CD4-positive, alpha-beta T cell treated with Interleukin-15 for 1 hour (primary cell): Measurements from ENCODE around the gene WFDC5.
"Not testable (repeated sequence)": the region's sequence is repeated elsewhere in the genome, so short reads cannot be mapped to it uniquely, and the experiment has no call there.

ENCODE experiments used
- DNase-seq: peaks from one replicate; pipeline ENCODE4 v3.0.0-alpha.2; 2020

The WFDC5 gene, protein sequence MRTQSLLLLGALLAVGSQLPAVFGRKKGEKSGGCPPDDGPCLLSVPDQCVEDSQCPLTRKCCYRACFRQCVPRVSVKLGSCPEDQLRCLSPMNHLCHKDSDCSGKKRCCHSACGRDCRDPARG

DNA sequence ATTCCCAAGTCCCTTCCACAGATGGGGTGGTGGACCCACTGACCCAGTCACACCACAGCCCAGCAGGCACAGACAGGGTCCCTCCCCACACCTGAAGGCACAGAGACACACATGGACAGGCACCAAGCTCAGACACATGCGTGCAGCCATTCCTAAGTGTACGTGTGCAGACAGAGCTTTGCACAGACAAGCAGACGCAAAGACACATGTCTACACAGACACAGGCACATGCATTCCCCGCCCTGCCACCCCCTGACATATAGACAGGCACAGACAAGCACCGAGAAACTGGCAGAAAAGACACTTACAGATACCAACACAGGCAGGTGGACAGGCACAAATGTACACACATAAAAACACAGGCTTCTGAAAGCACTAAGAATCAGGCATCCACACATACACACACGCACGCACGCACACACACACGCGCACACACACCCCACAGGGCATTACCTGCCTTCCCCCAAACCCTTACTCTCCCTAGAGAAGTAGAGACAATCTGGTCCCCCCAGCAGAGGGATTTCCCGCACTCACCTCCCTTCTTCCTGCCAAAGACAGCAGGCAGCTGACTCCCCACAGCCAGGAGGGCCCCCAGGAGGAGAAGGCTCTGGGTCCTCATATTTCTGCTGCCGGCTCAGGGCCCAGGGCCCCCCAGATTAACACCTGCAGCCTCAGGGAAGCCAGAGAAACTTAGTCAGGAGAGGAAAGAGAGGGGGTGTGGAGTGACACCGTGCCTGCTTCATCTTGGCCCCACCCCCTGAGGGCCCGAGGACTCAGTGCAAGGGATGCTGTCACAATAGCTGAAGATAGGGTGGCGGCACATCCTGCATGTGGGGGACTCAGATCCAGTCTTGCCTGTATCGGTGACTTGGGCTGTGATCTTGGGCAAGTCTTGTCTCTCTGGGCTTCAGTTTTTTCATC is at the start of gene WFDC5:
Gene WFDC5 (minus strand): TSS at position 710 of the 921 bp plus-strand sequence. CDS start 91 bp downstream, at position 619.
- DNase-seq: no peak

DNA sequence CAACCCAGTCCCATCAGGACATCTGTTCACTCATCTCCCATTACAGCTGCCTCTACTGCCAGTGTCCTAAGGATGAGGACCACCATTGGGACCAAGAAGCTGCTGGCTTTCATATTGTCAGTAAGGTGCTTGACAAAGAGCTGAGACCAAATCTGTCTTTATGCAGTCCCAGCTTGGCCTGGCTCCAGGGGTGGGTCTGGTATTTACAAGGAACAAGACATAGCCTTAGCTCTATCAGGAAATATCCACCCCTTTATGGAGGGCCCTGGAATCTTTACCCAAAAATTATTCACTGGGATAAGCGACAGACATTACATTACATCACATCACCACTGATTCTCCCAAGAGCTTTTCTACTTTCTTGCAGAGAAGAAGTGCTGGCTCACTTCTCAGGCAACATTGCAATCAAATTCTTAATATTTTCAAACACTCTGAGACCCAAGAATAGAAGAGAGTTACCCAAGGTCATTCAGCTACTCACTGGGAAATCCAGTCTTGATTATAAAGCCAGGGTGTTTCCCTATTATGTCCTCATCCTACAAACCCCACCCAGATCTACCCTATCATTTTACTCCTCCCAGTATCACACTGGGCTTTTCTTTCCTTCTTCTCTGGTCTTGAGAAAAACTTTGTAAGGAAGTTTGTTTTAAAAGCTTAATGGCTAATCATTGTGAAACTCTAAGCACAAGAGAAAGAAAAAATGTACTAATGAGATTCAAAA is 48.3 kb upstream of the WFDC5 start:
- DNase-seq: no peak

DNA sequence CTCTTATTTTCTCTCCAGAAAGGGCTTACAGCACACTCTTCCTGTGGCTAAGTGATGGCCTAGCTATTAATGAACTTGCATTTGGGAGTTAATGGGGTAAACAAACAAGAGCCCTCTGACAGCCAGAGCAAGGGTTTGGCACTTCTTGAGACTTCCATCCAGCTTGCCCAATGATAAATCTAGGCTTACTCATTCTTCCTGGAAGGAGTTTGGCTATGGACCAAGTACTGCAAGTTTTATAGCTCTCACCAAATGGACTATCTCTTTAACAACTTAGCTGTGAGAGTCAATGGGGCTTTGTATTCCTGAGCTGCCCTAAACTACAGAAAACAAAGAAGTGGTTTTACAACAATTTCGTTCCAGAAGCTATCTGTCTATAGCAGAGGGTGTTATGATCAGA is 43.0 kb upstream of the WFDC5 start:
- no peak for DNase-seq

DNA sequence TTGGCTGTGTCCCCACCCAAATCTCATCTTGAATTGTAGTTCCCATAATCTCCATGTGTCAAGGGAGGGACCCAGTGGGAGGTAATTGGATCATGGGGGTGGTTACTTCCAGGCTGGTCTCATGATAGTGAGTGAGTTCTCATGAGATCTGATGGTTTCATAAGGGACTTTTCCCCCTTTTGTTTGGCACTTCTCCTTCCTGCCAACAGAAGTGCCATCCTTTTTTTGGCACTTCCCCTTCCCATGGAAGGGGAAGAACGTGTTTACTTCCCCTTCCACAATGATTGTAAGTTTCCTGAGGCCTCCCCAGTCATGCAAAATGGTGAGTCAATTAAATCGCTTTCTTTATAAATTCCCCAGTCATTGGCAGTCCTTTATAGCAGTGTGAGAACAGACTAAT is 41.7 kb upstream of the WFDC5 start:
- DNase-seq: no peak

DNA sequence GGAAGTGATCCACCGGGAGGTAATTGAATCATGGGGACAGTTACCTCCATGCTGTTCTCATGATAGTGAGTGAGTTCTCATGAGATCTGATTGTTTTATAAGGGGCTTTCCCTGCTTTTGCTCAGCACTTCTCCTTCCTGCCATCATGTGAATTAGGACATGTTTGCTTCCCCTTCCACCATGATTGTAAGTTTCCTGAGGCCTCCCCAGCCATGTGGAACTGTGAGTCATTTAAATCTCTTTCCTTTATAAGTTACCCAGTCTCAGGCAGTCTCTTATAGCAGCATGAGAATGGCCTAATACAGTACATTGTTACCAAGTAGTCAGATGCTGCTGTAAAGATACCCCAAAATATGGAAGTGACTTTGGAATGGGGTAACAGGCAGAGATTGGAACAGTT is 39.8 kb upstream of the WFDC5 start:
- DNase-seq: not testable (repeated sequence)

DNA sequence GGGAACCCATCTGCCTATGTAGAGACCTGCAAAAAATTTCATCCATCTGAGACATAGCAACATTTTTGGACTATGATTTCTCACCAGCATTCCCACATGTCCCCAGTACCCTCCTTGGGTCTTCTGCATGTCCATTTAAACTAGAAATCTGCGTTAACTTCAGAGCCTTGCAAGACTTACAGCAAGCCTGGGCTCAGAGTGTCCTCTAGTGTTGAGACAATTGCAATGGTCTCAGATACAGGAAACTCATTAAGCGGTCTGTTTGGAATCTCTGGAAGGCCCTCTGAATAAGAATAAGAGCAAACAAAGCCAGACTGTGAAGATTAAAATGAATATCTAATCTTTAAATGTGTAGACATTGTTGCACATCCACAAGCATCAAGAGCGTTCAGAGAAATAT is 39.2 kb upstream of the WFDC5 start:
- no peak for DNase-seq

DNA sequence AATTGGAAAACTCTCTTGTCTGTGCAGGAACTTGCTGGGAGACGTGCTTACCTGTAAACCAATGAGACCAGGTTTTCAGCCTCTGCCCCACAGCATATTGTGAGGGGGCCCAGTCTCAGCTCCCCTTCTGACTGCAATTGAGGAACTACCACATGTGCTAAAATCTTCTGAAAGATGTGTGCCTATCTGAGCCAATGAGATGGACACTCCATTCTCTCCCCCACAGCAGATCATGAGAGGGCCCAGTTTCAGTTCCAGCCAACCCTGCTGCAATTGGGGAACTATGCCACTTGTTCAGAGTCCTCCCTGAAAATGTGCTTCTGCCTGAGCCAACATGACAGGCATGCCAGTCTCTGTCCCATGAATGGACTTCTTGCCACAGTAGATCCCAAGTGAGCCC is 38.8 kb upstream of the WFDC5 start:
- DNase-seq: peak; percentile 26

DNA sequence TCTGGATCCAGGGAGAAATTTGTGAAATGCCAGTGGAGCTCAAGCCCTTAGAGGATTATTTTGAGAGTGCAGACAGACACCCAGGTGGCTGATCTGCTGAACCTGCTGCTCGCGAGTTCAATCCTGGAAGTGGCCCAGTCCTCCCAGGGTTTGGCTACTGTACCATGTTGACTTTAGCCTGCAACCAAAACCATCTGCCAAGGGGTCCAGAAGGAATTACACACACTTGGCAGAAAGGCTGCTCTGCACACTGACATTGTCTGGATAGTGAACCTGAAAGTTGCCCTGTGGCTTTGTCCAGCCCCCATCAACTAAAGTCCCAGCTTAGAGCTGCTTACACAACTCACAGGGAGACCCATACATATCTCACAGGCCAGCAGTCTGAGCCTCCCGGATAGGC is 38.2 kb upstream of the WFDC5 start:
- no peak for DNase-seq

DNA sequence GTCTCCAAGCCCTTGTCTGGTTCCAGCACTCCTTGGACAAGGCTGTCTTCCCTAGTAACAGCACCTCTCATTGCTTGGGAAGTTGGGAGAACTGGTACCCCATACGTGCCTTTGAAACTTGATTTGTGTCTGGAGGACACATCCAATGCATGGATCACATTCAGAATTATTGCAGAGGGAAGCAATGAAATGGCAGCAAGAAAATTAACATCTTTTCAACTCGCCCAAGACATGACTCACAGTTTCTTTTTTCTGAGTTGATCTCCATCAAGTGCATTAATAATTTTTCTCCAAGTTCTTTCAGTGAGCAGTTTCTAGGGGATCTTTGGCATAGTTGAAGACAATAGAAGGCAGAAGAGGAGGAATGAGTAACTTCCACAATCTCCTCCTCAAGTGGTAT is 37.4 kb upstream of the WFDC5 start:
- DNase-seq: no peak

DNA sequence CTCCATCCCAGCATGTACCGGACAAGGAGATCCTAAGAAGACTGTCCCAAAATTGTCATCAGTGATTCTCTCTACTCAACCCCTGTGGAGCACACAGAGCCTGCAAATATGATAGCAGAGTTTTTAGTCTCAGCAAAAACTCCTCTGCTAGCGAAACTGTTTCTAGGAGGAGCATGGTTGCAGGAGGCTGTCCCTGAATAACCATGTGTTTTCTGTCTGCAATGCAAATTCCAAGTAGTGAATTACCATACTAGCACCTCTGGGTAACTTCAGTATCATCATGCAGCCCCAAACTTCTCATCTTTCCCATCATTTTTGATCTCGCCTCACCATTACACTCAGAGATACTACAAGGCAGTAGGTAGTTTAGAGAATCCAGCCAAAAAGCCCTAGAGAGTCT is 34.1 kb upstream of the WFDC5 start:
- no peak for DNase-seq

DNA sequence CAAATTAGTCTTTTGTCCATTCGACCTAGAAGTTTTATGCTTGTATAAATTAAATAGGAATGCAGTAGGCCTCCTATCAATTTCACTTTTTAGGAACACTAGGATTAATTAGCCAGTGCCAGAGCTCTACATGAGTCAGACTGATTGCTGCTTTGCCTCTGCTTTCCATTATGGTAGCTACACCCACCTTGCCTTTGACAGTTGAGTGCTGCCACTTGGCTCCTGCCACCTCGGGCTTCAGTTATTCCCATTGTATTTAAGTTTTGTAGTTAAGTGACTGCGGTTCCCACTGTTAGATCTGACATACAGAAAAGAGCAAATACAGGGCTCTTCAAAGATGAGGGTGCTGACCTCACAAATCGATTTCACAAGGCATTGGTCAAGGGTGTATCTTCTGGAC is 25.9 kb upstream of the WFDC5 start:
- no peak for DNase-seq

DNA sequence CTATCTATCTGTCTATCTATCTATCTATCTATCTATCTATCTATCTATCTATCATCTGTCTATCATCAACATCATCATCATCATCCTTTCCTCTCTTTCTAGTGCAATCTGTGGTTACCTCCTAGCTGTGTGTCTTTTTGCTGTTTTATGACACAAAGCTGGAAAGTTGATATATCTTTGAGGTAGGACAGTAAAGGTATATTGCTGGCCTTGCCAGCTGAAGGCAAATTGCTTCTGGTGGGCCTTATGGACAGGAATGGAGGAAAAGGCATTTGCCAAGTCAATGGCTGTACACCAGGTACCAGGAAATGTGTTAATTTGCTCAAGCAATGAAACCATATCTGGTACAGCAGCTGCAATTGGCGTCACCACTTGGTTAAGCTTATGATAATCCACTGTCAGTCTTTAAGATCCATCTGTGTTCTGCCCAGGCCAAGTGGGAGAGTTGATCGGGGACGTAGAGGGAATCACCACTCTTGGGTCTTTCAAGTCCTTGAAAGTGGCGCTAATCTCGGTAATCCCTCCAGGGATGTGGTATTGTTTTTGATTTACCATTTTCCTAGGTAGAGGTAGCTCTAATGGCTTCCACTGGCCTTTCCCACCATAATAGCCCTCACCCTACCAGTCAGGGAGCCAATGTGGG is 24.9 kb upstream of the WFDC5 start:
- DNase-seq: not testable (repeated sequence)

DNA sequence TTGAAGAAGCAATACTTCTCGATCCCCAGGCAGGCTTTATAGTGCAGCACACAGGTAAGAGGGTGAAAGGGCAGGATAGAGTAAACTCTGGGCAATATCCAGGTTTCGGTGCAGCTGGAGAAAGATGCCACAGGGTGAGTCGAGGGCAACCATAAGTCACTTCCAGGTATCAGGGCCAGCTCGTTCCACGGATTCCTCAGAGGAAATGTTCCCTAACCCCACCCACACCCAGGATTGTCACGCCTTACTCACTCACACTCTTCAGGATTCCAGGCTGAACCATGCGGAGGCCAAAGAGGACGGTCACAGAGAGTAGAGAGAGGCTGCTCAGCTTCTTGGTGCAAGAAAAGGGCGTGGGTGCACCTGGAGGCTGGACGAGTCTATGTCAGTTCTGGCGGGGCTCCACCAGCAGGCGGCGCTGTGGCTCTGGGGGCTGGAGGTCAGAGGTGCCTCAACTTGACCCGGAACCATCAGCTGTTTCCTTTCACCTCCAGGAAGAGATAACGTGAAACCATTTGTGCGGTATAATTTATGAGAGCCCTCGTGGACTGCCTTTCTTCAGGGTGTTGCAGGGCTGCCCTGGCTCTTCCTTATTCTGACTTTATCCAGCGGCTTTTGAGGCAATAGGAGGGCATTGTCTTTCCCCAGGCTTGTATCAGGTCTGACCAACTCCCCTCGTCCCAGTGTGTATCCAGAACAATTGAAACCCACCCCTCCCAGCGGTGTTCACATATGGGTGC is 23.8 kb upstream of the WFDC5 start:
- peak; percentile 34 for DNase-seq

DNA sequence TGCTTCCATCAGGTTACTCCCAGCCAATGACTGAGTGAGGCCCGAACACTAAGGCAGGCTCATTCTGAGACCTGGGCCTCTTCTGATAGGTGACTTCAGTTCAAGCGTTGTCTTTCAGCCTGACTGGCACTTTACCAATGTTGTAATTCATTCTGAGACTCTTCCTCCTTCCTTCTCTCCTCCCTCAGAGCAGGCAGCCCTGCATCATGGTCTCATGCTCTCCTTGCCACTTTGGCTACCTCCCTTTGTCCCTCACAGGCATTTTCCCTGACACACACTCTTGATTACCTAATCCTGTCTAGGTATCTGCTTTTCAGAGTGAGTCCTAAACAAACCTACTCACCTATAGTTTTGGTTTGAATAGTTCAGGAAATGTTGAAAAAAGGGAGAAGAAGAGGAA is 21.9 kb upstream of the WFDC5 start:
- DNase-seq: no peak

DNA sequence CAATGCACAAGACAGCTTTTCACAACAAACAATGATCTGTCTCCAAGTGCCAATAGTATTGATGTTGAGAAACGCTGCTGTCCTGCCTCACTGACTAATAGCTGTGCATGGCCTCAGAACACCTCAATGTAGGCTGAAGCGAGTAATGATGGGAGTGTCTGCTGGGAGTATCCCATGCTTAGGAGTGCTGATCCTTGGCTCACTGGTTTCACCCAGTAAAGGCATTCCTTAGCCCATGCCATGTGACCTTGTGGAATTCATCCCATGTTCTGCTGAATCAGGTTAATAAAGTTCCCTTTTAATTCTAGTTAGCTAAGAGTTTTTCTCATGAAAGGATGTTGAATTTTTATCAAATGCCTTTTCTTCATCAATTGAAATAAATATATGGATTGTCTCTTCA is 13.1 kb upstream of the WFDC5 start:
- DNase-seq: no peak

DNA sequence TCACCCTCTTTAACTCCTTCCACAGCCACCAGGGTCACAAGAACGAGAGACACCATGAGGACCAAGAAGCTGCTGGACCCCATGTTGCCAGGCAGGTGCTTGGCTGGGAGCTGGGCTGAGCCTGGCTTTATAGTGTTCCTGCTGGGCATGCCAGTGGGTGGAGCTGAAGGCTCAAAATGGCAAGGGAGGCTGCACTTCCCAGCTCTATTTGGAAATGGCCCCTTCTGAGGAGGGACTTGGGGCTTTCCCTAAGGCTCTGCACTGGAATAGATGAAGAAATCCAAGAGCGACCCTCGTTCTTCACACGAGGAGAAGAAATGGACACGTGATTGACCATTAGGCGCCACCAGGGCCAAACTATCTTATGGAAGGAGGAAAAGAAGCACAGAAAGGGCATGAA is 9.4 kb upstream of the WFDC5 start, which contains the start of gene WFDC12:
Gene WFDC12 (minus strand): TSS at position 101 of the 400 bp plus-strand sequence. CDS start 18 bp downstream, at position 83.
- no peak for DNase-seq

DNA sequence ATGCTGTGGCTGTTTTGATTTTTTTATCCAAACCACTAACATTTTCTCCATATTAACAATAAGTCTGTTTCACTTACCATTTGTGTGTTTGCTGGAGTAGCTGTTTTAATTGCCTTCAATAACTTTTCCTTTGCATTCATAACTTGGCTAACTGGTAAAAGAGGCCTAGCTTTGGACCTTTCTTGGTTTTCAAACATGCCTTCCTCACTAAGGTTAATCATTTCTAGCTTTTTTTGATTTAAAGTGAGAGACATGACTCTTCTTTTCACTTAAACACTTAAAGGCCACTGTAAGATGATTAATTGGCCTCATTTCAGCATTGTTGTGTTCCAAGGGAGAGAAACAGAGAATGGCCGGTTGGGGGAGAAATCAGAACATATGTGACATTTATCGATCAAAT is 6.4 kb upstream of the WFDC5 start:
- DNase-seq: no peak

DNA sequence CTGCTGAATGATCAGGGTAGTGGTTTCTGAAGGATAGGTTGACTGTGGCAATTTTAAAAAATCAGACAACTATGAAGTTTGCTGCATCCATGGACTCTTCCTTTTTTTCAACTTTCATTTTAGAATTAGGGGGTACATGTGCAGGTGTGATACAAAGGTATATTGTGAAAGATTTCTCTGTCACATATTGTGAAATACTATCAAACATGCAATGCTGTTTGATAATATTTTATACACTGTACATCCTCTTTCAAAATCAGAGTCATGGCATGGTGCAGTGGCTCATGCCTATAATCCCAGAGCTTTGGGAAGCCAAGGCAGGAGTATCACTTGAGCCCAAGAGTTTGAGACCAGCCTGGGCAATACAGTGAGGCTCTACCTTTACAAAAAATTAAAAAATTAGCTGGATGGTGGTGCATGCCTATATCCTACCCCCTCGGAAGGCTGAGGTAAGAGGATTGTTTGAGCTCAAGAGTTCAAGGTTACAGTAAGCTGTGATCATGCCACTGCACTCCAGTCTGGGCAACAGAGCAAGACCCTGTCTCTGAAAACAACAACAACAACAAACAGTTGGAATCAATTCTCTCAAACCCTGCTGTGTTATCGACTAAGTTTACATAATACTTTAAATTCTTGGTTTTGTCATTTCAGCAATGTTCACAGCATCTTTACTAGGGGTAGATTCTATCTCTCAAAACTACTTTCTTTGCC is 4.7 kb upstream of the WFDC5 start:
- DNase-seq: no peak

DNA sequence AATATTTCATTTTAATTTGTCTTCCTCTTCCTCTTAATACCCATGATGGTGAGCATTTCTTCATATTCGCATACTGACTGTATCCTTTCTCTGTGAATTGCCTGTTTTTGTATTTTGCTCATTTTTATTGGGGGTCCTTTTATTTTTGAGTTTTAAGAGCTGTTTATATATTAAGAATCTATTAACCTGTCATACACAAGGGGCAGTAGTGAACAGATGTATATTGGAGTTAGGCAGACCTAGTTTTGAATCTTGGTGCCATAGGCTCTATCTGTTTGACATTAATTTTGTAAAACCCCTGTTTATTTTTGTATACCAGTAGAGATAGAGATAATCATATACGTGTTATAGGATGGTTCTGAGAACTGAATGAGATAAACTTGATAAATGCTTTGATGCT is 3.1 kb upstream of the WFDC5 start:
- DNase-seq: no peak

DNA sequence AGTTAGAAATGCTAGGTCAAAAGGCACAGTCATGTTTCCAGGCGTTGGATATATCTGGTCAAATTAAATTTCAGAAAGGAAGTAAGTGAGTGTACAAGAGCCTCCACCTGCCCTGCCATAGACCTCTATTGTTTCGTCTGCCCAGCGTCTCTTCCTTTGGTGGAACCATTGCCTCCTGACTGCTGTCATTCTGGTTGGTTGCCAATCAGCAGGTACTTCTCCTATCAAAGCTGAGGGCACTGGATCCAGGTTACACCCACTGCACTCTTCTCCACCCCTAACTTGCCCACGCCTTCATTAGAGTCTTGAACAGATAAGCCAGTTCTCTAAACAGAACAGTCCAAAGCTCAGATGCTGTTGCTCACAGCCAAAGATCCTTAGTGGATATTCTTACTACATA is 2.6 kb upstream of the WFDC5 start:
- no peak for DNase-seq

DNA sequence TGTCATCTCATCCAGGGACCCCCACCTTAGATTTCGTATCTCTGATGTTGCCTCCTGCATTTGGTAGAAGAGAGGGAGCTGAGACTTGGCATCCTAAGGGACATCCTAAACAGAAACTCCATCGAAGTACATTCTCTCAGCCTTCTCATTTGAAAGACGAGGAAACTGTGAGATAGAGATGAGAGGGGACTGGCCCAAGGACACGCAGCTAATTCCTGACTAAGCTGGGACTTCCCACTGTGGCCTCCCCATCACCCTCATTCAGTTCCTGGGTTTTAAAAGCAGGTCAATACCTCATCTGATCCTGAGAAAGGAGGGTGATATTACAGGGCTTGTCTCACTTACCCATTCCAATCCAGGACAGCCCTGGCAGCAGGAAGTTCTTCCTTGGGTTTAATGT is 855 bp upstream of the WFDC5 start:
- DNase-seq: no peak

DNA sequence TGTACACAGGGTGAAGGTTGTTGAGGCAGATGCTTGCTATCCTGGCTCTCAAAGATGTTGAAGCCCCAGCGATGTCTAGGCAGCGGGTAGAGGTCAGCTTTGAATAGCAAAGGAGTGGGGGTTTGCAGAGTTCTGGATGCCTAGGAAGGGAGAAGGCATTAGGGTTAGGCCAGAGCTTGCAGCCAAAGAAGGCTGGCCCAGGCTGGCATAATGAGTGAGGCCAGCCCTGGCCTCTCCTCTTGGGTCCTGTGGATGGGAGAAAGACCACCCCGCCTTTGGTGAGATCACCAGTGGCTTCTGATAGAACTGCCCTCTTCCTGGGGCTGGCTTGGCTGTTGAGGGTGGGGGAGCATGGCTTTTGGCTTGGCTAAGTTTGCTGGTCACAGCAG is 406 bp upstream of the WFDC5 start:
- no peak for DNase-seq
